Measurements from ENCODE around the gene FUBP1.
"Not testable (repeated sequence)": the region's sequence is repeated elsewhere in the genome, so short reads cannot be mapped to it uniquely, and the experiment has no call there.

FUBP1 gene

GRCh38 chr1:77986810-77987209 lies 7.9 kb upstream of the FUBP1 start:
- DNase-seq, result no peak

- no peak for DNase-seq
These were observed 5.8 kb upstream of the FUBP1 start for GRCh38 chr1:77984629-77985028.

- no peak for DNase-seq
These were observed 5.1 kb upstream of the FUBP1 start for GRCh38 chr1:77983997-77984355.

GRCh38 chr1:77983352-77983996 lies 4.6 kb upstream of the FUBP1 start:
- not testable (repeated sequence) for DNase-seq

GRCh38 chr1:77978293-77978968 lies 441 bp downstream of the FUBP1 start:
- peak; percentile 84 for DNase-seq

- DNase-seq, result no peak
These were observed 931 bp downstream of the FUBP1 start for GRCh38 chr1:77977989-77978292.

GRCh38 chr1:77976433-77977076 lies 2.3 kb downstream of the FUBP1 start:
- no peak for DNase-seq

- DNase-seq, result no peak
These were observed 3.0 kb downstream of the FUBP1 start for GRCh38 chr1:77975907-77976306.

- no peak for DNase-seq
These were observed 3.5 kb downstream of the FUBP1 start for GRCh38 chr1:77975386-77975785.

- DNase-seq, result no peak
These were observed 6.8 kb downstream of the FUBP1 start for GRCh38 chr1:77972080-77972479.

GRCh38 chr1:77970192-77970591 lies 8.7 kb downstream of the FUBP1 start:
- DNase-seq, result no peak

- DNase-seq, result no peak
These were observed 12.6 kb downstream of the FUBP1 start for GRCh38 chr1:77966291-77966690.

GRCh38 chr1:77961392-77961791 lies 17.5 kb downstream of the FUBP1 start:
- no peak for DNase-seq

GRCh38 chr1:77958850-77959249 lies 20.0 kb downstream of the FUBP1 start:
- no peak for DNase-seq

GRCh38 chr1:77958391-77958790 lies 20.5 kb downstream of the FUBP1 start:
- no peak for DNase-seq

- DNase-seq, result no peak
These were observed 22.4 kb downstream of the FUBP1 start for GRCh38 chr1:77956464-77956863.

- no peak for DNase-seq
These were observed 23.2 kb downstream of the FUBP1 start for GRCh38 chr1:77955709-77956108.

GRCh38 chr1:77954521-77954920 lies 24.4 kb downstream of the FUBP1 start:
- no peak for DNase-seq

- DNase-seq, result no peak
These were observed 25.0 kb downstream of the FUBP1 start for GRCh38 chr1:77953907-77954306.

- no peak for DNase-seq
These were observed 27.5 kb downstream of the FUBP1 start for GRCh38 chr1:77951328-77951727.

GRCh38 chr1:77950873-77951272 lies 28.0 kb downstream of the FUBP1 start:
- no peak for DNase-seq

GRCh38 chr1:77948841-77949424 lies 29.9 kb downstream of the FUBP1 start:
- DNase-seq, result peak; percentile 29

GRCh38 chr1:77945345-77945744 lies 33.5 kb downstream of the FUBP1 start:
- no peak for DNase-seq

Measured in left hindlimb (tissue), 1 donor.